RPMI8226 (cell line): ENCODE measurements around the gene HS3ST4.

Experiments
- DNase-seq: peaks from one replicate; pipeline ENCODE4 v3.0.0-alpha.2; 2015

HS3ST4 gene

DNA sequence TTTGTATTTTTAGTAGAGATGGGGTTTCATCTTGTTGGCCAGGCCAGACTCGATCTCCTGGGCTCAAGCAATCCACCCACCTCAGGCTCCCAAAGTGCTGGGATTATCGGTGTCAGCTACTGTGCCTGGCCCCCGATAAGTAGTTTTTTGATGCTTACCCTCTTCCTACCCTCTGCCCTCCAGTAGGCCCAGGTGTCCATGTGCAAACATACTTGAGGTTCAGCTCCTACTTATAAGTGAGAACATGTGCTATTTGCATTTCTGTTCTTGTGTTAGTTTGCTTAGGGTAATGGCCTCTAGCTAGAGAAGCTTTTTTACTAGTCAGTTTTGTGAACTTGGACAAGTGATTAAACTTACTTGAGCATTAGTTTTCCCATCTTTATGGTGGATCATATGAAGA, 136.8 kb downstream of the HS3ST4 start:
- DNase-seq = no peak

DNA sequence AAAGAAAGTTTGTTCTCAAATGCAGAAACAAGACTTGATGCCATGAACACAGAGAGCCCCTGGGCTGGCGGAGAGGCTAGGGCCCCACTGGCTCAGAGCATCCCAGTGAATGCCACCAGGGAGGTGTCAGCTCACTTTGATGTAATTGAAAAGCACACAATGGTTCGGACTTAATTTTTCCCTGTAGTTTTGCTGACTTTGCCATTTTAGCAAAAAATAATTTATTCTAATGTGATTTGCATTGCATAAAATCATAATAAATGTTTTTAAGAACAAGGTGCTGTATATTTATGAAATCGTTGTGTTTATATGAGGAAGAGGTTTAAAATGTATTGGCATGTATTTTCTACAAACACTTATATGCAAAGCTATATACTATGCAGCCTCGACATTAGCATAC, 140.5 kb downstream of the HS3ST4 start:
- DNase-seq = no peak

DNA sequence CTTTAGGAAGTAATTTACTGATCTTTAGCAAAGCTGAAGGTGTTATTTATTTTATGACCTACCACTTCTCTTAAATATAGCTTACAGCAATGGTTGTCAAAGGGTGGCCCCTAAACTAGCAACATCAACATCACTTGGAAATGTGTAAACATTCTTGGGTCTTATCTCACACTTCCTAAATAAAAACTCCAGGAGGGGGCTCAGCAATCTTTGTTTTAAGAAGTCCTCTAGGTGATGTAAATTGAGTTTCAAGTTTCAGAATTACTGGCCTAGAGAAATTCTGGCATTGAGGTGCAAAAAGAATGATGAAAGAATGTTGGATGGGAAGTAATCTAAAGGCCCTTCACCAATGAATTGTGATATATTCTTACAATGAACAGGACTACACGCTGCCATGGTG, 142.3 kb downstream of the HS3ST4 start:
- no peak for DNase-seq

DNA sequence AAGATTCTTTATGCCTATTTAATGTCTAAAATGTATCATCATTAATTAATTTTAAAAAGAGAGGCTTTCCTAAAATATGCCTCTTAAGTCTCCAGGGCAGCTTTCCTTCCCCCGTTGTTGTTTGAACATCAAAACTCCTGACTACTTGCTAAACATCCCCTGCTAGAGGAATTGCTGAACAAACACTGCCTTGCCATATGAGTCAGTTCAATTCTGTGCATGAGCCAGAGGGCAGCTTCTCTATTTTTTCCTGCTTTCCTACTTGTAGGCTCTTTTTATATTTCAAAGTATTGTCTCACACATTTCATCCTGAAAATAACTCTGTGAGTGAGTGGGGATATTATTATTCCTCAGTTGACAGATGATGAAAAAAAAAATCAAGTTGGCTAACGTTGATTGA, 143.4 kb downstream of the HS3ST4 start:
- DNase-seq = no peak

DNA sequence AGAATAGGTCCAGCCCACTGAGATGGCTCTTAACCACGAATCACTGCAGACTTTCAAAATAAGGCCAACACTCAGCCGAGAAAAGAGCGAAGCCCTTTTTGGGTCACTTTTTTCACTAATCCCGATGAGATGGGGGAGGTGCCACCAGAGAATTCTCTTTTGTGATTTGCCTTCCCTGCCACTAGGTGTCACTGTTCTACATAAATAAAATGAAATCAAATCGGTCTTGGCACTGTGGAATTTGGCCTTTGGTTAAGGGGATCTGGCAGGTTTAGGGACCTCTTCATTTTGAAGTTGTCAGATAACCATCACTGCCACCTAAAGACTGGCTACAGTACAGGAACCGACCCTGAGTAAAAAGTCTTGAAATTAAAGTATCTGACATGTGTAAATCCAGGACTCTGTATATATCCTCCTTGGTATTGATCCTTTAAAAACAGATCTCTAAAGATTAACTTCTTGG, 147.0 kb downstream of the HS3ST4 start:
- peak; percentile 66 for DNase-seq

DNA sequence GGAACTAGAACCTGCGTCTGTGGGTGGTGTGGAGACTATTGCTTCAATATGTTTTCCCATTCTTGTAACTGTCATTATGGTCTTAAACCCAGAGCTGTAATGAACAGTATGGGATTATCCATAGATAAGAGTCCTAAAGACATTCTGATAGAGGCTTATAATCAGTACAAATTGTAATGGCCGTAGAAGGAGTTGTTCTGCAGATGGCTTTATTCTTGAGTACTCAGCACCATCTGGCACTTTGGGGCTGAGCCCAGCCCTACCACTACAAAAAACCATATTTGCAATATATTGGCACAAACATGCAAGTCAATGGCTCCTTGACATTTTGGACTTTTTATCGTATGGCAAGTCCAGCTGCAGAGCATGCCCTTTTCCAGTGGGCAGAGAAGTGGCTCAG, 150.0 kb downstream of the HS3ST4 start:
- no peak for DNase-seq

DNA sequence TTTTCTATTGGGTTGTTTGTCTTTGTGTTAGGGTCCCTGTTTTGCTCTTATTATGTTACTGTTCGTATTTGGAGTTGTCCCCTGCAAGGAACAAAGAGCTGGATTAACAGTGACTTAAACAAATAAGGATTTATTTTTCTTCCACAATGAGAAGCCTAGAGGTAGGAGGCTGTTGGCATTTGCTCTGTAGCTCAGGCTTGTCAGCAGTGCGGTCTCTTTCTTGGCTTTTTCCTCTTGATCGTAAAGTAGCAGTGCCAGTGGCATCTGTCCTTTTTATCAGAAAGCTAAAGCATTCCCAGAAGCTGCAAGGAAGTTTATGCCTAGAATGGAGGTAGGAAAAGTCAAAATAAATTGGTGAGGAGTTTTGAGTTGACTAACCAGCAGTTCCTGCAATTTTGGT, 154.1 kb downstream of the HS3ST4 start:
- no peak for DNase-seq

DNA sequence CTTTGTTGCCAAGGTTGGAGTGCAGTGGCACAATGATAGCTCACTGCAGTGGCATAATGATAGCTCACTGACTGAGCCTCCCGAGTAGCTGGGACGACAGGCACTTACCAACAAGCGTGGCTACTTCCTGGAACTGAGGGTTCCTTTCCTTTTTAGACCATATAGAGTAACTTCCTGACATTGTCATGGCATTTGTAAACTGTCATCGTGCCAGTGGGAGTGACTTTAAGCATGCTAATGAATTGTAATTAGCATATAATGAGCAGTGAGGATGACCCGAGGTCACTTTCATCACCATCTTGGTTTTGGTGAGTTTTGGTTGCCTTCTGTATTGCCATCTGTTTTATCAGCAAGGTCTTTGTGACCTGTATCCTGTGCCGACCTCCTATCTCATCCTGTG, 162.4 kb downstream of the HS3ST4 start:
- DNase-seq = no peak

DNA sequence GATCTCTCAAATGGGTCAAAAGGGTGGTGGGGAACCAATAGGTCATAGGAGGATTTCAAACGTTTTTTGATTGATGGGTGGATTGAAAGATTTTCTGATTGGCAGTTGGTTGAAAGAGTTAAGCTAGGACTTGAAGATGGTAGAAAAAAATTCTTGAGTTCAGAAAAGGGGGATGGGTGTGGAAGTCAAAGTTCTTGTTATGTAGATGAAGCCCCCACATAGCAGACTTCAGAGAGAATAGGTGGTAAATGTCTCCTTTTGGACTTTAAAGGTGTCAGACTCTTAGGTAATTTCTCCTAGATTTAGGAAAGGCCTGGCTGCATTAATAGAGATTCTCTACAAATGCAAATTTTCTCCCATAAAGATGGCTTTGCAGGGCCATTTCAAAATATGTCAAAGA, 163.3 kb downstream of the HS3ST4 start:
- no peak for DNase-seq

DNA sequence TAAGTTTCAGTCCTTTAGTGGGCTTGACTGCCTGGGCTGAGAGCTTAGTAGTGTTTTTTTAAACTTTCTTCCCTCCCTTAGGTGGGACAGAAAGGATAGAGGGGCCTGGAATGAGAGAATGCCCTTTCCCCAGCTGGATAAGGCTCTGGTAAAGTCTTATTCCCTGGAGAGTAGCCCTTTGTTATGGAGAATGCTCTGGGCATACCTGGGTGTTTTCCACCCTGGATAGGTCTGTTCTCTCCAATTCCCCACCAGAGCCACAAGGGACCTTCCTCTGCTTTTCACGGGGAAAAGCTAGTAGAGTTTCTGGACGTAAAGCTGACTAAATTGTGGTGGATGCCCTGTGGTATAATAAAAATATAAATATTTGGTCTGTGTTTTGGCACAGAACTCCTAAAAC, 164.1 kb downstream of the HS3ST4 start:
- DNase-seq = no peak

DNA sequence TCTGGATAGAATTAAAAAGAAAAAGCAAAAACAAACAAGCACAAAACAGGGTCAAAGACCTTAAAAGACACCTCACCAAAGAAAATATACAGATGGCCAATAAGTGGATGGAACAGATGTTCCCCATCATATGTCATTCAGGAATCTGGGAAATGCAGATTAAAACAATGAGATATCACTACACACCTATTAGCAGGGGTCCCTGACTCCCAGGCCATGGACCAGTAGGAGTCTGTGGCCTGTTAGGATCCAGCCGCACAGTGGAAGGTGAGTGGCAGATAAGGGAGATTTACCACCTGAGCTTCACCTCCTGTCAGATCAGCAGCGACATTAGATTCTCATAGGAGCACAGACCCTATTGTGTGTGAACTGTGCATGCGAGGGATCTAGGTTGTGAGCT, 167.9 kb downstream of the HS3ST4 start:
- no peak for DNase-seq

DNA sequence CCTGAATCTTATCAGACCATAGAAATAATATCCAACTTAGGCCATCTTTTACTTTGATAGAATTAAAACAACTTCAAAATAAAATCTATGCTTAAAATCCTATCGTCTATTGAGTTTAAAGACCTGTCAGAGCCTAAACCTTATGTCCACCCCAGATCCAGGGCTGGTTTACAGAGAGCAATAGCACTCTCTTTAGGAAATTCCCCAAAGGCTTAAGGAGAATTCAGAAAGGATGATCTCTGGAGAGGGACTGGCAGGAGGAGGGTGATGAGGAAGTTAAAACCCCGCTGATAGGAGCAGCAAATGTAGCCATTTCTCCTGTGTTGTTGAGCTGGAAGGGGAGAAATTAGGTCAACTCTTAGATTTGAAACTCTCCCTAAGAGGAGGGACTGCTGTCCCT, 175.3 kb downstream of the HS3ST4 start:
- DNase-seq = no peak

DNA sequence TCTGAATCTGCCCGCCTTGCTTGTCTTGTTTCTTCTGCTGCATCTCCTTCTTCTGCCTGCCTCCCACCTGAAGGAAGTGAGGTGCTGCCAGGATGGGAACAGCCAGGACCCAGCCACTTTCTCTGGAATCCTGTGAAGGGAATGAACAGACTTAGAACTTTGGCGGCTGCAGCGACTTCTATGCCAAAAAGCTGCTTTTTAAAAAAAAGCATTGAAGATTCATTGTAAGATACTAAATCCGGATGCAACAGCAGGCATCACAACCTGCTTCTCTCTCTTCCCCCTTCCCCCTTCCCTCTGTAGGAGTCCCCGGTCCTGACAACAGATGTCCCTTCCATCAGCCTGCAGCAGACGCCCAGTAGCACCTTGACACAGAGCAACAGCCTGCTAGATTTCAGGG, 176.3 kb downstream of the HS3ST4 start:
- DNase-seq = no peak

DNA sequence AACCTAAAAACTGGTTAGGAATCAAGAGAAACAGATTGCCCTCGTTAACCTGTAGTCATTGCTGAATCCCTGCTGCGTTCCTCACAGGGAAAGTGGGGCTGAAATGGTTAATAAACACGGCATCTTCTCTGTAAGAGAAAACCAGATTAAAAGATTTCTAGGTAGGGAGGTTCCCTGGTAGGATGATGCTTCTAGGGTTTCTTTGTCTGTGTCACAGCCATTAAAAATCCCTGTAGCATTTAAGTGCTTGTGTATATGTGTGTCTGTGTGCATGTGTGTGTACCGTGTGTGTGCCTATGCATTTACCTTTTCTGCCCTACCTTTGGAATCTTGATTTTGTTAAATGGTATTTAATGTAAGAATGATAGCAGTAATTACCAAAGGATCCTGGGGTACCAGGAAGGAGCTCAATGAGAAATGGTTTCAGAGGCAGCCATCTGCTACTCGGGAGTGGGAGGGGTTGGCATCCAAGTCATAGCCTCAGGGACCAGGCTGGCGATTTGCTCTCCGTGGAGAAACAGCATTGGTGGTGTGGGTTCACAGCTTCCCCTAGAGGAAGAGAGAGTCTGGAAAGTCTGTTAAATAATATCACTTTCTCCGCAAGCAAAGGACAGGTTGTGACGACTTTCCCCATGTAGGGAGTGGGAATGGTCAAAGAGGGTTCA, 177.1 kb downstream of the HS3ST4 start:
- no peak for DNase-seq

DNA sequence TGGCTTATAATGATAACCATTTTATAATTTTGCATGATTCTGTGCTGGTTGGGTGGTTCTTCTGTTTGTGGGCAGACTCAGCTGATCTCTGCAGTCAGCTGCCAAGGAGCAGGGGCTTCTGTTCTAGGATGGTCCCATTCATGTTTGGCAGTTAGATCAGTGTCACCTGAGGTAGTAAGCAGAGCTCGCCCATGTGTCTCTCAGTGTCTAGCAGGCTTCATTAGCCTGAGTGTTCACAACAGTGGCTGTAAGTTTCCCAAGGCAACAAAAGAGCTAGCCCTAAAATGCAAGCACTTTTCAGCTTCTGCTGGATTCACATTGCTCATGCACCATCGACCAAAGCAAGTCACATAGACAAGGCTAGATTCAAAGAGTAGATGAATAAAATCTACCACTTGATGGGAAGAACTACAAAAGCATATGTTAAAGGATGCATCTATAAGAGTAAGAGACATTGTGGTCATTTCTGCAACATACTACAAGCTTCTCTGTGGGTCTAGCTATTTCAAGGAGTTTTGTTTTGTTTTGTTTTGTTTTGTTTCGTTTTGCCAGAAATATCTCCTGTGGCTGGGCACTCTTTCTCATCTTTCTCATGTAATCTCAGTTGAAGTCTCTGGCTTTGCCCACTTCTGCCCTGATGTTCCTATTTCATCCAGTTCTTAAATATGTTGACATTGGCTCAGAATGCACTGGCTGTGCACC, 180.8 kb downstream of the HS3ST4 start:
- DNase-seq = no peak

DNA sequence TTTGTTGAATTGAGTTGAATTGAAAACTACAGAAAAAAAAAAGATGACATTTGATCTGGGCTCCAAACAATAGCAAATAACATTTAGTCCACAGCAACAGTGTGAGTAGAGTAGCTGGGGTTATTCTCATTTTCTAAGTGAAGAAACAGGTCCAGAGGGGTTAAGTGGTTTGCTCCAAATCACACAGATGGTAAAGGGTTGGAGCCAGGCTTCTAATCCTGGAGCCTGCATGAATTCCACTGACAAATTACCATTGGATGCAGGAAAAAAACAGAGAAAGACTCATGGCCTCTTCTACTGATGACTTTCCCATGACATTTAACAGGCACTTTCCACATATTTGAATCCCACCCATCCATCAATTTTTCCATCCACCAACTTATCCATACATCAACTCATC, 182.4 kb downstream of the HS3ST4 start:
- no peak for DNase-seq

DNA sequence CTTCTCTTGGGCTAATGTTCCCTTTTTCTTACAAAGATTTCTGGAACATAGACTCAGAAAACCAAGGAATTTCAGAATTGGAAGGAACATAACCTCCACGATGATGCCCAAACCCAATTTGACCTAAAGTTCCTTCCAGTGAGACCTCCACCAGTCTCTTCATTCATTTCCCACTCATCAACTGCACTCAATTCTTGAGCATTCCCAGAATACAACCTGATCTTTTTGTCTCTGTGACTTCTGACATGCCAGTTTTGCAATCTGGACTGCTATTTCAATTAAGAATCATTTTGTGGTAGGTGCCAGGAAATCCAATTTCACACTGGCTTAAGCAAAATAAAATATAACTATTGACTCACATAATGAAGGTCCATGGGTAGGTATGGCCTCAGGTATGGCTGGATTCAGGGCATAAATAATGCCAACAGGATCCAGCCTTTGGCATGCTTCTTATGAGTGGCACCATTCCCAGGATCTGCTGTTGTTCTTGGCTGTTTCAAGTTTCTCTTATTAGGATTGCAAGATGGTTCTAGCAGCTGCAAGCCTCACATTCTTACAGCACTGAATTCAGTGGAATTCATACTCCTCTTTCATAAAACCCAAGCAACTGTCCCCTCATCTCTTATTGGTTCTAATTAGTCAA, 184.3 kb downstream of the HS3ST4 start:
- no peak for DNase-seq

DNA sequence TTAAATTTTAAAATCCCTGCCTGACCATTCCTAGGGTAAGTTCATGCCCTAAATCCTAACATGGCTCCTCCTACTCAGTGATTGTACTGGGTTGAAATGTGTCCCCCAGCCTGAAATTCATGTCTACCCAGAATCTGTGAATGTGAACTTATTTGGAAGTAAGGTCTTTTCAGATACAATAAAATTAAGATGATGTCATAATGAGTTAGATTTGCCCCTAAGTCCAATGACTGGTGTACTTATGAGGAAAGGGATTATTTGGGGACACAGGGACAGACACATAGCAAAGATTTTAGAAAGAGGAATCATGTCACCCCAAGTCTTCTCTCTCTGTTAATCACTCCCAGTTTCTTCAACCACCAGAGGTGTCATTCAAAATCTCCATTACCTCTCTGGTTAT, 185.3 kb downstream of the HS3ST4 start:
- DNase-seq = no peak

DNA sequence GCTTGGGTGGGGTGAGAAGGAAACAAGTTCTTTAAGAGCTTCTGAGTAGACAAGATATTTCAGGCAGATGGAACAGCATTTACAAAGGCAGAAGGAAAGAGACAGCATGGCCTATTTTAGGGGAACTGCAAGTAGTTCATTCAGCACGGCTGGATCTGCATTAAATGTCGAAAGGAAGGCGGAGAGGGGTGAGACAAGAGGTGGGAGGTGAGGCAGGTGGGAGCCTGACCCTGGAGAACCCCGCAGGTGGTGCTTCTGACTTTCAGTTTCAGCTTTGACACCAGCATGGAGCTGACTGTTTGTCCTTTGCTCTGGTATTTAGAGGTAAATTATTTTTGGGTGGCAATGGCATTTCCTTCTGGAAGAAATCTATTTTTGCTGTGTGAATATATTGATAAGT, 194.8 kb downstream of the HS3ST4 start:
- peak; percentile 32 for DNase-seq

DNA sequence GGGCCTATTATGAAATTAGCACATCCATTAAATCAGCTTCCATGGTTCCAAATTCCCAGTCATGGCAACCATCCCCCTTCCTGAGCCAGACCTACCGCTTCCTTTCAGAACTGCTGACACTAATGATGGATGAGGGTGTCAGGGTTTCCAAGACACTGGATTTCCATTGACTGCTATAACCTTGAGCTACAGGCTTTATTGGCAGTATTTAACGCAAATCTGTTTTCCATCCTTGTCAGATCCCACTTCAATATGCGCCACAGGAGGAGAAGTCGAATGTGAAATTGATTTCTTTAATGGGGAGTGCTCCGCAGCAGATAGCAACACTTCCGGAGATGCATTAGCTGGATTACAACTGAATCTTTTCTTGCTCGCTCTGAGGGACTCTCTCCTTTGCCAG, 197.1 kb downstream of the HS3ST4 start:
- no peak for DNase-seq

DNA sequence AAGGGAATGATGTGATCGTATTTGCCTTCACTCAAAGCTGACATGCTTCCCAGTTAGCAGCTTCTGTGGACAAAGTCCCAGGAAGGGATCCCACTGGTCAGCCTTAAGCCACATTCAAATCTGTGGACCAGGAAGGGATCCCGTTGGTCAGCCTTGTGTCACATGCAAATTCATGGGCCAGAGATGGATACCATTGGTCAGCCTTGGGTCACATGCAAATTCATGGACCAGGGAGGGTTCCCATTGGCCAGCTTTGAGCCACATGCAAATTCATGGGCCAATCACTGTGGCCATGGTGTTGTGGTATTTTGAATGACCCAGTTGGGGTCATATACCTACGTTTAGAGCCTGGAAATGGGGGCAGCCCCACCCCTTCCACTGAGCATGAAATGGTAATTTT, 201.6 kb downstream of the HS3ST4 start:
- DNase-seq = no peak

DNA sequence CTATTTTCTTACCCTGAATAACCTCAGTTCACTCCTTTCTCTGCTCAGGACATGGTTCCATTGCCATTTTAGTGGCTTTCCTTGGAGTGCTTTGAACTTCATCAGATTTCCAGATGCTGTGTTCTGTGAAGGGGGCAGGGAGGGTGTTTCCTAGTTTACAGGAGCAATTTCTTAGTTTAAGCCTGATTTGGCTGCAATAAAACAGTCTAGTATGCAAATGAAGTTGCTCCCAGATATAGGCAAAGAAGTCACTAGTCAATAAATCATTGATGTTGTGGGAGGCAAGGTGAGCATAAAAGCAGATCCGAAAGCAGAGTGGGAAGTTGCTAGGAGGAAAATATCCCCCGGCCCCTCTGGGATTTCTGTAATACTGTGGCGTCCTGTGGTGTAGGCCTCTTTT, 202.3 kb downstream of the HS3ST4 start:
- no peak for DNase-seq

DNA sequence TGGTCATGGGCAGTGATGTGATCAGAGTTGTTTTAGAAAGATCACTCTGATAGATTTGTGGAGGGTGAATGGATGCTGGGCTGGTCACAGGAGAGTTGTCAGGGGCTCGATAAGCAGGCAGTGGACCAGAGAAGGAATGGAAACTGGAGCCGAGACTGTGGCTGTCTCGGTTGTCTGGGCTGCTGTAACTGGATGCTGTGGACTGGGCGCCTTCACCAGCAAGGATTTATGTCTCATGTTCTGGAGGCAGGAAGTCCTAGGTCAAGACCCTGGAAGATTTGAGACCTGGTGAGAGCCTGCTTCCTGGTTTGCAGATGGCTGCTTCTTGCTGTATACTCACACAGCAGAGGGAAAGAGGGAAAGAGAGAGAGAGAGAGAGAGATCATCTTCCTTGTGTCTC, 203.6 kb downstream of the HS3ST4 start:
- no peak for DNase-seq

DNA sequence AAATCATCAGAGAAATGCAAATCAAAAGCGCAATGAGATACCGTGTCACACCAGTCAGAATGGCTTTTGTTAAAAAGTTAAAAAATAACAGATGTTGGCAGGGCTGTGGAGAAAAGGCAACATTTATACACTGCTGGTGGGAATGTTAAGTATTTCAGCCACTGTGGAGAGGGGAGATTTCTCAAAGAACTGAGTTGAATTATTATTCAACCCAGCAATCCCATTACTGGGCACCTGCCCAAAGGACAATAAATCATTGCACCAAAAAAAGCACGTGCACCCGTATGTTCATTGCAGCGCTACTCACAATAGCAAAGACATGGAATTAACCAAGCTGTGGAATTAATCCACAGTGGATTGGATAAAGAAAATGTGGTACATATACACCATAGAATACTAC, 204.7 kb downstream of the HS3ST4 start:
- DNase-seq = no peak

DNA sequence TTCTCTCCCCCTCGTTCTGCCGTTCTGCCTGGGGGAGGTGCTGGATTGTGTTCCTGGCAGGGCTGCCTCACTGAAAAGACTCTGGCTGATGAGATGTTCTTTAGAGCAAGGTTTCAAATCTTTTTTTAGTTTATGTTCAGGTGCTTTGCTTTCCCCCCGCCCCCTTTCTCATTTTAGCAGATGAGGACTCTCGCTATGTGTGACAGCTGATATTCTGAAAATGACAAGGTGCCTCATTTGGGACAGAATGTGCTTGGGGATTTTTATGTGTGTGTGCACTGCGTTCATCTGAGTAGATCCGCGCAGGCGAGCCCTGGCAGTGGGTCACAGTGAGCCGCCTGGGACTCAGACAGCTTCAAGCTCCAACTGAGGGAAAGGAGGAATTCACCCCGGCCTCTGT, 205.9 kb downstream of the HS3ST4 start:
- DNase-seq = no peak
